Astrocyte (in vitro differentiated cells and primary cell): ENCODE results near the gene BRF1.
"Not testable (repeated sequence)": the region's sequence is repeated elsewhere in the genome, so short reads cannot be mapped to it uniquely, and the experiment has no call there.

Source experiments
- CTCF ChIP-seq: IDR thresholded peaks from 2 replicates; pipeline ENCODE4 v1.5.1; 2011; ENCODE audit warnings: low read depth, mild to moderate bottlenecking, inconsistent platforms, low read length, moderate library complexity; ENCODE audit not compliant: insufficient read depth
- EZH2 ChIP-seq: IDR thresholded peaks from 2 replicates; pipeline ENCODE4 v1.6.1; 2012; ENCODE audit warnings: mild to moderate bottlenecking, low read length, inconsistent platforms; ENCODE audit not compliant: insufficient read depth

- not testable (repeated sequence) for TF ChIP-seq CTCF, EZH2
Measured at GRCh38 chr14:105327695-105328045, 26.9 kb upstream of the BRF1 start.
